Measurements from ENCODE around the gene ING5.

ING5 gene

DNA sequence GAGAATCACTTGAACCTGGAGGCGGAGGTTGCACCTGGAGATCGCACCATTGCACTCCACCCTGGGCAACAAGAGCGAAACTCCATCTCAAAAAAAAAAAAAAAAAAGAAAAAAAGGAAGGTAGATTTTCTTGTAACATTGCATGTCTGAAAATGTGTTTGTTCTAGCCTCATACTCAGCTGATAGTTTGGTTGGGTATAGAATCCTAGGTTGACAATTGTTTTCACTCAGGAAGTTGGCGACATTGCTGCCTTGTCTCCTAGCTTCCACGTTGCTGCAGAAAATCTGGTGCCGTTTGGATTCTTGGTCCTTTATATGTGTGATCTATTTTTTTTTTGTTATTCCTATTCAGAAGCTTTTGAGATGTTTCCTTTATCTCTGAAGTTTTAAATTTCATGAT, 4.7 kb downstream of the ING5 start:
- DNase-seq (ENCODE audit: low spot score): no peak

DNA sequence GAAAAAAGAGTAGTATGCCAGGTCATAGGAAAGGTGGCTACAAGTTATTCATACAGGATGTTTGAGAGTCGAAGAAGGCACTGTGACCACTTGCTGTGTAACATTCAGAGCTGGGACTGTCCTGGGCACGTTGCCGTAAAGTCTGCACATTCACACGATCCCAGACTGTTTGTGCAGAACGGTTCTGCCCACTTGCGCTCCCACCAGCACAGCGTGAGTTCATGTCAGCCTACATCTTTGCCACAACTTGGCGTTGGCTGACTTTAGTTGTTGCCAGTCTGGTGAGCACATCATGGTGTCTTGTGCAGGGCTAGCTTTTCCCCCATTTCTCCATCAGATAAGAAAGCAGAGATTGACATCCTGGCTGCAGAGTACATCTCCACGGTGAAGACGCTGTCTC, 7.0 kb downstream of the ING5 start:
- no peak for DNase-seq (ENCODE audit: low spot score)

DNA sequence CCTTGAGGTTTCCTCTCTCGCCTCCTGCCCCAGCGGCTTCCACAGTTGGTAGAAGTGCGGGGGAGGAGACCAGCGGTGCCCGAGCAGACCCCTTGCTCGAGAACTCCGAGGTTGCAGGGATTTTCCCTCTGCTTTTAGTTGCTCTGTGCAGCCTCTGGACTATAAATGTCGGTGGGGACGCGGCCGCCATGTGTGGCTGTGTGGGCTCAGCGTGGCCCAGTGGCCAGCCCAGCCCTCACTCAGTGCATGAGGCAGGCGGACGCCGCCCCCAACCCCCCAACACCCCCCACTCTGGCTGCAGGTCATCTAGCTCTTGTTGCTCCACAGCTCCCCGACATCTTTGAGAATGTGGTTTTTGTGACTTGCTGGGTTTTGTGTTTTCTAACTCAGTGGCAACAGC, 17.3 kb downstream of the ING5 start:
- no peak for DNase-seq (ENCODE audit: low spot score)

DNA sequence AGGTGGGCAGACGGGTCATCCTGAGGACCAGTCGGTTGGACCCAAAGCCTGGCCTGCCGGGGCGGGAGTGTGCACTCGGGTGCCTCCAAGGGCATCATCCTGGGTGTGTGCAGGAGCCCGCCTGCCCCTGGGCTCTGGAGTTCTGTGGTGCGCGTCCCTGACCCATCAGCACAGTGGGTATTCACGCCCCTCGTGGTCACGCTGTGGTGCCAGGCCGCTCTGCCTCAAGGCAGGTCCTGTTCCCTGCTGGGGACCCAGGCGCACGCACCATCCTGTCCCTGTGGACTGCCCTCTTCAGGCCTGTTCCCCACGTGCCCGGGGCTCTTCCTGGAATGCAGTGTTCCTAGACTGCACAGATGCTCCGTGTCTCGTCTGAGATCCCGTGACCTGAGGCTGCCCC, 18.3 kb downstream of the ING5 start:
- DNase-seq (ENCODE audit: low spot score): no peak

DNA sequence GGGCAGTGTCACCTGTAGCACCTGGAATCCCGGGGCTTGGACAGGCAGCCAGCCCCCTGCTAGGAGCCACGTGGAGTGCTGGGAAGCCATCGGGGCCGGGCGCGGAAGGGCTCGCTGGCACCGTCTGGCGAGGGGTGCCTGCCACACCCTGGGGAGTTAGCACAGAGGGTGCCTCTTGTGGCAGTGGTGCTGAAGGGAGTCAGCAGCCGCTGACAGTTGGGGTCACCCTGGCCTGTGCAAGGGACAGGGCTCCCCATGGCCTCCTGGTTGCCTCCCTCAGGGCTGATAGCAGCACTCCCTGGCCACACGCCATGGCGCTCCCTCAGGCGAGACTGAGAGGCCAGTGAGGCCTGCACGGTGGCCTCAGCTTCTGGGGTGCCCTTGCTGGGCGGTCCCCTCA, 18.7 kb downstream of the ING5 start:
- DNase-seq (ENCODE audit: low spot score): no peak

DNA sequence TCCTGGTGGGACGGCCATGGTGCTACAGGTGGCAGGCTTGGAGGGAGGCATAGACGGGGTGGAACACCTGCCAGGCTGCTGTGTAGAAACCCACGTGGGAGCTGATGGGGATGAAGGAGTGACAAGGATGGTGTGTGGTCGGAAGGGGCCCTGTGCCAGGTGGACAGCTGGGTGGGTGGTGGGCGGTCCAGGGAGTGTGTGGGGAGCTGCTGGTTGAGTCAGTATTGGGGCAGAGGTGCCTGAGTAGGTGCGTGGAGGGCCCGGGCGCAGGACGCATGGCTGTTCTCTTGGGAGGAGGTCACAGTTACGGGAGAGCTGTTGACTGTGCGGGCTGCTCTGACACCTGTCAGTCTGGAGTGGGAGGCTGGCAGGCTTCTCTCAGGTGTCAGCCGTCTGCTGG, 20.0 kb downstream of the ING5 start:
- DNase-seq (ENCODE audit: low spot score): no peak

DNA sequence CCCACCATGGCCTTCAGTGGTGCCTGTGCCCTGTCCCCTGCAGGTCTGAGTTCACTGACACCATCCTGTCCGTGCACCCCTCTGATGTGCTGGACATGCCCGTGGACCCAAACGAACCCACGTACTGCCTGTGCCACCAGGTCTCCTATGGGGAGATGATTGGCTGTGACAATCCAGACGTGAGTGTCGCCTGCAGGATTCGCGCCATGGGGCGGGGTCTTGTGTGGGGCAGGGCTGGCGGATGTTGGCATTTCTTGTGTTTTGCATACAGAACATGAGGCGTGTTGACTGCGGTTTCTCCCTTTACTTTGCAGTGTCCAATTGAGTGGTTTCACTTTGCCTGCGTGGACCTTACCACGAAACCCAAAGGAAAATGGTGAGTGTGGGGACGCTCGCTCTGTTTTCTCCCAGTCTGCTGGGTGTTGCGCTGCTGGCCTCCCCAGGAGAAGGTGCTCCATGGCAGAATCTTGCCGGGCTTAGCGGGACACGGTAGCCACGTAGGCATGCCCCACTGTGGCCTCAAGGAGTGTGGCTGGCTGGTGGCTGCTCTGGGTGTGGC, 21.1 kb downstream of the ING5 start:
- DNase-seq (ENCODE audit: low spot score): no peak

DNA sequence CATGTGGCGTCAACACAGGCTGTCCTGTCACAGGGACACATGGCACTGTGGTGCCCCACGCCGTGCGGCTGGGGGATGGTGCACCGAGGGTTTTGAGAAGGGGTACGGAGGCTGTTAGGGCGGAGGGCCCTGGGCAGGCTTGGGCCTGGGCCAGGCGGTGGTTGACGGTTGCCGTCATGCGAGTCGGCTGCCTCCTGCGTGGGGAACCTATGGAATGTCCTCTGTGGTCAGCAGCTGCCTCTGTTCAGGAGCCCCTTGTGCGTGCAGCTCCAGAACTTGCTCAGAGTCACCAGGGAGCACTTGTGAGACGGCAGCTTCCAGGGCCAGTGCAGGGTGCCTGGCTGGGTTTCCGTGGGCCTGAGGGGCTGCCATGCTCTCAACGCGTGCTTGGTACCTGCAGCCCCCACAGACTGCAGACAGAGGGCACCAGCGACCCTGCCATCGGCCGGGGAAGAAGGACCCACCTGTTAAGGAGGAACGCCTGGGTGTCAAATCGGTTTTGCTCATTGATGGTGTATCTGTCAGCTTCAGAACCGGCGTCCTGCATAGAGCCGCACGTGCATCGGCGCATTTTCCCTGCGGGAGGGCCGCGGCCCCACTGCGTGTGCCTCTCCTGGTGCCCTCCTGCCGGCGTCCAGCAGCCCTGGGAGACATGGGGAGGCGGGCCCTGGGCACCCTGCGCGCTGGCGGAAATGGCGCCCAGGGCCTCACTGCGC, 22.6 kb downstream of the ING5 start:
- no peak for DNase-seq (ENCODE audit: low spot score)

DNA sequence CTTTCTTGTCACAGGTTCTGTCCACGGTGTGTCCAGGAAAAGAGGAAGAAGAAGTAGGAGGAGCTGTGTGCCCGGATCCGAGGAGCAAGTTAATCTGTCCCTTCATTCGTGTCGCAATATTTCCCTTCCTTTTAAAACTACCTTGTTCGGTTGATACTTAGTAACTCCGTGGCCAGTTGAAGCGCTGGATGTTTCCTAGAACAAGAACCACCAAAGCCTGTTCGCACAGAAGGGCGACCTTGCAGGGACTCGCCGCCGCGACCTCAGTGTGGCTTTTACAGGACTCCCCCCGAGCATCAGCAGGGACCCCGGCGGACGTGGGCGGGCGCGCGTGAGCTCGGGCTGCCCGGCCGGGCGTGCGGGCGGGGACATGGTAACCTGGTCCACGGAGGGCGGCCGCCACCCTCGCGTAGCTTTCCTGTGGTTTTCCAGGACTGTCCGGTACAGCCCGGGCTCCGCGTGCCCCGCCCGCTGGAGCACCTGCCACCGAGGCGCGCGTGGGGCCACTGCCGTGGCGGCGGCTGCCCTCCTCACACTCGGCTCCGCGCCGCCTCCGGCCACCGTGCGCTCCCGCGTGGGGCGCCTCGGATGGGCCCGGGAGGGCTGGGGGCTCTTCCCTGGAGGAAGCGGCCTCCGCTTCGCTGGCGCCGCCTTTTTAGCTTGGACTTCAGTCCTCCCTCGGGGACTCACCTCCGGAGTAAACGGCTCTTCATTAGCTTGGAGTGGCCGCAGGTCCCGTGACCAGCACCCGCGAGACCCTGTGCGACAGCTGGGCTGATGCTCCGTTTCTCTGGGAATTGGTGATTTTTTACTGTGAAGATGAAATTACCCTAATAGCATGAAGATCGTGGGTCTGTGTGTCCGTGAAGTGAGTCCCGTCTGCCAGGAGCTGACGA, 23.4 kb downstream of the ING5 start:
- DNase-seq (ENCODE audit: low spot score): no peak

DNA sequence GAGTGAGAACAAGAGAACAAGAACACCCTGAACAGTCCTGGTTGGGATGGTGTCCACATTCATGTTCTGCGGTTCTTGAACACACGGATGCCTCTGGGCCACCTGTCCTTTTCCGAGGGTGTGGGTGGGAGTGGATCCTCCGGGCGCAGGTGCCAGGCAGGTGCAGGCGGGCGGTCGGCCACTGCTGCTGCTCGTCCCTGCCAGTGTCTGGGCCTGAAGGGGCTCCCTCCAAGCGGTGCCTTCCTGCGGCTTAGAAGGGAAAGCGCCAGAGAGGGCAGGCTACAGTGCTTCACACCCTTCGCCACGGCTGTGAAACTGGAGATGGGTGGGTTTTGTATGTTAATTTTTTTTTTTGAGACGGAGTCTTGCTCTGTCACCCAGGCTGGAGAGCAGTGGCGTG, 24.6 kb downstream of the ING5 start:
- no peak for DNase-seq (ENCODE audit: low spot score)

DNA sequence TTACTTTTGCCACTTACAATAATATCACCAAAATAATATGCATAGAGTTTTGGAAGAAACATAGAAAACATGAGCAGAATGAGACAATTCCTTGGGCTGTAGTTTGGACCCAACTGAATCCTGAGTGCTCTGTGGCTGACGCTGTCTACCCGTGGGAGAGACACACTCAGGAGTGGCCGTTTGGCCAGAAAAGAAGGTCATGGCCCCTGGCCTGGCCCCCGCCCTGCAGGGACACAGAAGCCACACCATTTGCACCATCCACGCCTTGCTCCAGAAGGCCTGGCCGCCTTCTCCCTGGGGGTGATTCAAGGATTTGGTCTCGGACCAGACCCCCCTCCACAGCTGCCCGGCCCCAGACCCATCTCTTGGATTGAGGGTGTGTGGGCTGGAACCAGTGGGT, 26.2 kb downstream of the ING5 start:
- DNase-seq (ENCODE audit: low spot score): no peak

DNA sequence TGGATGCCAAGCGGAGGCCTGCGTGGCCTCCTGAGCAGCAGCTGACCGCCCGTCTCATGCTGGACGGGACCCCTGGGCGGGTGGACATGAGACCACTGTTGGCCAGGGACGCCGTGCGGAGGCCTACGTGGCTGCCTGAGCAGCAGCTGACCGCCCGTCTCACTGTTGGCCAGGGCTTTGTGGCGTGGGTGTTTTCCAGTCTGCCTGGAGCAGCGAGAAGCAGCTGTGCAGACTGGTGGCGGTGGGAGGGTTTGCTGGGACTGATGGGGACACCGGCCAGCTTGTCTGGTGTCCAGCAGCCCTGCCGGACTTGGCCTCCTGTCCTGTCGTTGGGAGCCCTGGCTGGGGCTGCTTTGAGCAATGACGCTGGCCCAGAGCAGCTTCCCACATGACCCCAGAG, 26.8 kb downstream of the ING5 start:
- no peak for DNase-seq (ENCODE audit: low spot score)

DNA sequence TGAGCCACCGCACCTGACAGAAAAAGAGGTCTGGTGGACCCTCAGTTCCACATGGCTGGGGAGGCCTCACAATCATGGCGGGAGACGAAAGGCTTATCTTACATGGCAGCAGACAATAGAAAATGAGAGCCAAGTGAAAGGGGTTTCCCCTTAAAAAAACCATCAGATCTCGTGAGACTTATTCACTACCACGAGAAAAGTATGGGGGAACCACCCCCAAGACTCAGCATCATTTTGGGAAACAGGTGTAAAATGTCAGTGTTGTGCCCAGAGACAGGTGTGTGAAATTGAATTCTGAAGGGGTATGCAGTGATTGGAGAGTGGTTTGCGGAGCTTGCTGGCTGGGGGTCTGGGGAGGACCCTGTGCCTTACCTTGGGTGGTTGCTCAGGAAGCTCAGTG, 28.0 kb downstream of the ING5 start:
- no peak for DNase-seq (ENCODE audit: low spot score)

DNA sequence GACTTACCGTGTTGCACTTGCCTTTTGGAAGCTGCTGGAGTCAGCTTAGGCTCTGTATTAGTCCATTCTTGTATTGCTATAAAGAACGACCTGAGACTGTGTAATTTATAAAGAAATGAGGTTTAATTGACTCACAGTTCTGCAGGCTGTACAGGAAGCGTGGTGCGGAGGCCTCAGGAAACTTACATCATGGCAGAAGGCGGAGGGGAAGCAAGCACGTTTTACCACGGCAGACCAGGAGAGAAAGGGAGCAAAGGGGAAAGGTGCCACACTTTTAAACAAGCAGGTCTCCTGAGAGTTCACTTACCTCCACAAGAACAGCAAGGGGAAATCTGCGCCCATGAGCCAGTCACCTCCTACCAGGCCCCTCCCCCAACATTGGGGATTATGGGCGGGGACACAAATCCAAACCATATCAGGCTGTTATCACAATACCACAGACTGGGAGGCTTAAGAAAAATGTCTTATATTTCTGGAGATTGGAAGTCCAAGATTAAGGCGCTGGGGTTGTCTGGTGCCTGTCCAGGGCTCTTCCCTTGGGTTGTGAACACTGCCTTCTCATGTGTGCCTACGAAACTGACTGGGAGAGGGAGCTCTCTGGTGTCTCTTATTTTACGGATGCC, 28.9 kb downstream of the ING5 start:
- DNase-seq (ENCODE audit: low spot score): no peak

DNA sequence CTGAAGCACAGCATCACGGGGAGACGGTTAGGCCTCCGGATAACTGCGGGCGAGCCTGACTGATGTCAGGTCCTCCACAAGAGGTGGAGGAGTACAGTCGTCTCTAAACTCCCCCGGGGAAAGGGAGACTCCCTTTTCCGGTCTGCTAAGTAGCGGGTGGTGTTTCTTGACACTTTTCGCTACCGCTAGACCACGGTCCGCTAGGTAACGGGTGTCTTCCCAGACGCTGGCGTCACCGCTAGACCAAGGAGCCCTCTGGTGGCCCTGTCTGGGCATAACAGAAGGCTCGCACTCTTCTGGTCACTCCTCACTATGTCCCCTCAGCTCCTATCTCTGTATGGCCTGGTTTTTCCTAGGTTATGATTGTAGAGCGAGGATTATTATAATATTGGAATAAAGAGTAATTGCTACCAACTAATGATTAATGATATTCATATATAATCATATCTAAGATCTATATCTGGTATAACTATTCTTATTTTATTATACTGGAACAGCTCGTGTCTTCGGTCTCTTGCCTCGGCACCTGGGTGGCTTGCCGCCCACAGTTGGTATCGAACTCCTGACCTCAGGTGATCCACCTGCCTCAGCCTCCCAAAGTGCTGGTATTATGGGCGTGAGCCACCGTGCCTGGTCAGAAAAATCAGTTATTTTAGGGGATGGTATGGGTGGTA, 30.8 kb downstream of the ING5 start:
- peak; percentile 34 for DNase-seq (ENCODE audit: low spot score)

DNA sequence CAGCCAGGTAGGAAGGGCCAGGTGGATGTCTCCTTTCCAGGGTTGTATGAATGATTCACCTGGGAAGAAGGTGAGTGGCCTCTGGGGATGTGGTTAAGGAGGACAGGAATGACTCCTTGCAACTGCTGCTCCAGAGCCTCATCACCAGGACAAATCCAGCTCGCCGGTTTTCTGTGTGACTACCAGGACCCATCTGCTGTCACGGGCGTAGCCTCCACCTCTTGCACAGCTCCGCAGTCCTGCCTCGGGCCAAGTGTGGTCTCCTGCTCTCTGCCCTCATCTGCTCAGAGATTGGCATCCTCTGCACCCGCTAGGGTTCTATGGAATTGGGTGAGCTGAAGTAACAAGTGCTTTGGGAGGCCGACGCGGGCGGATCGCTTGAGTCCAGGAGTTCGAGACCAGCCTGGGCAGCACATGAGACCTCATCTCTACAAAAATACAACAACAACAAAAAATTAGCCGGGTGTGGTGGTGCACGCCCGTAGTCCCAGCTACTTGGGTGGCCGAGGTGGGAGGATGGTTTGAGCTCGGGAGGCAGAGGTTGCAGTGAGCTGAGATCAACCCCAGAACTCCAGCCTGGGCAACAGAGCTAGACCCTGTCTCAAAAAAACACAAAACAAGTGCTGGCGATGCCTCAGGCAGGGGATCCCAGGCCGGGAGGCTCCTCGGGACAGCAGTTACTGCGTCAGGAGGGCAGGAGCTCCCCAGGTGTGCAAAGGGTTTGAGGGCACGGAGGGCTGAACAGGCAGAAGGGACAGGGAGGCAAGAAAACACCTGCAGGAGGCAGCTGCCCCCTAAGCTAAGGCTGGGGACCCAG, 31.8 kb downstream of the ING5 start:
- DNase-seq (ENCODE audit: low spot score): no peak

DNA sequence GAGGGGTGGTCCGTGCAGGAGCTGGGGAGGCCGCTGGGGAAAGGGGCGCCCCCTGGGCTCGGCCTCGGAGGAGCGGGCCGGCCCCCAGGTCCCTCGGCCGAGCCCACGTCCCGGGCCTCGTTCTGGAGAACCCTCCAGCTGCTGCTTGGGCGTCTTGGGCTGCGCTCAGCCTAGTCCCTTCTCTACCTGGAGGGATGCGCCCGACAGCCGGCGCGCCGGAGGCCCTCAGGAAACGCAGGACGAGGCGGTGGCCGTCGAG, 32.3 kb downstream of the ING5 start:
- DNase-seq (ENCODE audit: low spot score): no peak

DNA sequence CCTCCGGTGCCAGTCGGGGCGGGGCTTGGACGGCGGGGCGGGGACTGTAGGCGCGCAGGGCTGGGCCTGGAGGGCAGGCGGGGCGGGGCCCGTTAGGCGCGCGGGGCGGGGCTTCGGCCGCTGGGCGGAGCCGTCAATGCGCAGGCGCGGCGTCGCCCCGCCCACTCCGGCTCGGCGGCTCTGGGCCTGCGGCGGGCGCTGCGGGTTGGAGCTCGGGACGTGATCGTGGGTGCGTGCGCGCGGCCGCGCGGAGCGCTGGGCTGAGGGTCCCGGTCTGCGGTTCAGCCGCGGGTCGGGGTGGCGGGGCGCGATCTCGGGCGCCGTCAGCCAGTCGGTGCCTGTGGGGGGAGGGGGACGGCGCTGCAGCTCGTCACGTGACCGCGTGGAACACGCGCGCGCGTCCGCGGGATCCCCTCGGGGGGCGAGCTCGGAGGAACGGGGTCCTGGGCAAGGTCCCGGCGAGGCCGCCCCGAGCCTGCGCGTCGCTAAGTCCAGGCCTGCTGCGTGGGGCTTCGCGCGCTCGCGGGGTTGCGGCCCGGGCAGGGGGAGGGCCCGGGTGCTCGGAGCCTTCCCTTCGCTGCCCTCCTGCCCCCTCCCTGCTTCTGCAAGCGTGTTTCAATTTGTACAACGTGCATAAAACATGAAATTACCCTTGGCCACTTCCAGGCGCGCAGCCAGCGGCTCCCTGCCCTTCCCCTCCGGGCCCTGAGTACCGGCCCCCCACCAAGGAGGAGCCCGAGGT, 32.8 kb downstream of the ING5 start, which contains the start of gene D2HGDH:
Gene D2HGDH, plus strand, starts transcription at position 164 of the 742 bp plus-strand sequence. CDS start 595 bp downstream, outside the sequence.
- DNase-seq (ENCODE audit: low spot score): peak; percentile 92

DNA sequence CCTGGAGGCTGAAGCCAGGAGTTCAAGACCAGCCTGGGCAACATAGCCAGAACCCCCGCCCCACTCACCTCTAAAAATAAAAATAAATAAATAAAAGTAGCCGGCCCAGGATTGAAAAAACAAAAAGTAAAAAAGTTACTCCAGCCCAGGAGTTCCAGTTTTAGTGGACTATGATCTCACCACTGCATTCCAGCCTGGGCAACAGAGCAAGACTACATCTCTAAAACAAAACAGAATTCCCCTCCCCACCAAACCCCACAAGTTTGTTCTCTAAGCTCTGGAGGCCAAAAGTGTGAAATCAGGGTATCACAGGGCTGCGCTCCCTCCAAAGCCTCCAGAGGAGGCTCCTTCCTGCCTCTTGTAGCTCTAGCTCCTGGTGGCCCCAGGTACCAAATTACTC, 34.3 kb downstream of the ING5 start:
- no peak for DNase-seq (ENCODE audit: low spot score)

DNA sequence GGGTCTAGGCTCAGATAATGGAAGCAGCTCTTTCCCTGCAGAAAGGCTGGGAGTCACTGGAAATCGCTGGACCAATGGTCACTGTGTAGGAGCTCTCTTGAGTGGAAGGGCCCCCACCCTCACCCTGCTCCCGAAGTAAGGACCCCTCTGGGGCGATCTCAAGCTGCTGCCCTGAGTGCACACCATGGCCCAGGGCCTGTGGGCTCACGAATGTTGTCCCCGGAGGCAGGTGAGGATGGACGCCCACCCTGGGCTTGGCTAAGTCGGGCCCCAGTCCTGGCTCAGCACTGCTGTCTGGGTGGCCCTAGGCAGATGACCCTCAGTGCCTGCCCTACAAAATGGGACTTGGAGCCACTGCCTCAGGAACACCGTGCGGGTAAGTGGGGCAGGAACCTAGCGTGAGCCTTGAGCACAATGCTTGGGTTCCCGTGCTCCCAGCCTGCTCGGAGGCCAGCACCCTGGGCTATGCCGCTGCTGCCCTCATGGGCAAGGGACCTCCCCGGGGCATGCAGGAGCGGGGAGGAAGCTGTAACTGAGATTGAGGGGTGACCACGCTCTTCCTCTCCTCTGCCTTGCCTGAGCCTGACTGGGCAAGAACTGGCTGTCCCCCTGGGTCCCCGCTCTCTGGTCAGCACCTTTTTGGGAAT, 36.3 kb downstream of the ING5 start:
- DNase-seq (ENCODE audit: low spot score): no peak
